Ovary (tissue), 10 donors: ENCODE results near the gene POU5F2. TPM values are rescaled to one million over a fixed set of nuclear protein-coding genes. Genes with fewer than 3 reads are reported as not detected.

Experiments
- DNase-seq, 5 donors: peaks; one replicate each; pipeline ENCODE4 v3.0.0-alpha.2; 2019 to 2020
- H3K27ac ChIP-seq, 2 donors: fragments of 200-600 bp; one replicate each; pipeline versions ENCODE4 v1.5.1 to v1.8.0; 2019 to 2022
- H3K27me3 ChIP-seq: fragments of 200-600 bp; one replicate; pipeline ENCODE4 v1.8.0; 2022
- H3K36me3 ChIP-seq: fragments of 200-600 bp; sonication (generic); one replicate; pipeline ENCODE4 v1.5.1; 2019
- H3K4me1 ChIP-seq: one replicate; pipeline ENCODE4 v1.8.1; 2013; ENCODE audit warnings: mild to moderate bottlenecking, moderate library complexity; ENCODE audit not compliant: insufficient read depth
- H3K4me3 ChIP-seq: fragments of 200-600 bp; sonication (generic); one replicate; pipeline ENCODE4 v1.5.1; 2017
- H3K9me3 ChIP-seq, 2 donors: fragments of 200-600 bp in 1 of 2; sonication (generic) in 1 of 2; one replicate each; pipeline versions ENCODE4 v1.5.1 to v1.8.1; 2013 to 2019; ENCODE audit warnings: mild to moderate bottlenecking in 1 of 2, moderate library complexity in 1 of 2
- CTCF ChIP-seq, 3 donors: fragments of 450-650 bp in 2 of 3; fragments of 200-600 bp in 1 of 3; IDR thresholded peaks; one replicate each; pipeline versions ENCODE4 v1.5.1 to v1.8.0; 2016 to 2022; ENCODE audit warnings: antibody characterized with exemption in 3 of 3, mild to moderate bottlenecking in 1 of 3
- EP300 ChIP-seq: sonication (generic); formaldehyde crosslinking; IDR thresholded peaks from one replicate; pipeline ENCODE4 v1.6.1; 2017; ENCODE audit warnings: antibody characterized with exemption
- POLR2A ChIP-seq: fragments of 450-650 bp; IDR thresholded peaks from one replicate; pipeline ENCODE4 v1.6.1; 2017; ENCODE audit warnings: antibody characterized with exemption, mild to moderate bottlenecking, moderate library complexity
- WGBS, 3 donors: extraction: QIAGEN DNeasy Blood & Tissue Kit in 1 of 3; methylation state at CpG; one replicate each; pipeline versions ENCODE4 v1.1.5 to v1.1.7; 2013 to 2017; 5-methylcytosine and 5-hydroxymethylcytosine counted together
- intact Hi-C, 4 donors: fragments of 100-400 bp; cut with DNase I; formaldehyde crosslinking; loops; one replicate each; pipeline versions ENCODE4 v1.11.0 to v1.15.1; 2022 to 2023
- long read RNA-seq, 3 donors: library from polyadenylated mRNA in 2 of 3; unstranded in 2 of 3; transcript quantifications; one replicate each; pipeline ENCODE4 v2.0.0 and lab custom pipeline, GENCODE V29; 2021 to 2026
- polyA plus RNA-seq, 2 donors: library from polyadenylated mRNA; stranded (reverse); fragments of 200-250 nt in 1 of 2; fragments of 350-450 nt in 1 of 2; fragmentation: Illumina TruSeq in 1 of 2; extraction: RNeasy Lipid Tissue Mini Kit (QIAGEN cat#74804) in 1 of 2; gene quantifications; one replicate each; pipeline ENCODE4 v1.2.3, GENCODE V29; 2013 to 2014
- total RNA-seq, 7 donors: library from RNA; depleted of rRNA in 2 of 7; stranded (reverse); fragments of >200 nt in 2 of 7; fragmentation: NEBNext Ultra II Directional in 3 of 7; extraction: Animal tissue kit (Norgen Biotek cat#: 25700) in 3 of 7; gene quantifications; one replicate each; pipeline versions ENCODE4 v1.1.0 to v1.2.4, GENCODE V29; 2016 to 2023
- donor health status: DM: no; HTN: no; CAD: no; lungs with moderate emphysema.
- donor health status: DM: no; HTN: no; CAD: no.
- donor health status: Bipolar disorder and iron deficiency.
- donor health status: DM: yes; HTN: yes; CAD: no.
- donor health status: DM: no; HTN: no; CAD: no.
- donor health status: DM: yes; HTN: yes; CAD: no.

POU5F2 gene
- total RNA-seq, result 1 to 10 TPM in 5 of 7 donors, under 1 TPM in 2; 0.69 to 3.0 (median 1.2) TPM
- under 1 TPM; 0.06 to 0.23 TPM for polyA plus RNA-seq
- long read RNA-seq, donor 1, result 0 reads
- long read RNA-seq, donor 2, full-length matches to known transcripts, result 1 of 1 reads
- long read RNA-seq, donor 2, partial matches to known transcripts, result 0 of 1 reads
- long read RNA-seq, donor 2, other reads (novel, unspliced or antisense), result 0 of 1 reads
- long read RNA-seq, donor 3, result 0 reads

GRCh38 chr5:93741136-93741811 lies at the start of gene POU5F2:
TSS of gene POU5F2 (minus strand) at chr5:93741600. CDS start at chr5:93741563, 37 bp downstream.
- Histone ChIP-seq H3K27me3 (no peaks in the 10 kb centered on the region), H3K36me3 (no peaks in the 10 kb centered on the region), H3K9me3 (no peaks in the 10 kb centered on the region), H3K4me1 (no peaks in the 10 kb centered on the region), H3K4me3 (no peak within 1 kb of the TSS), H3K27ac (no peak within 1 kb of the TSS)
- WGBS, 3 donors, result 96 to 97% (median 96%) methylated on average over 29 of the region's 29 CpGs
- peak in 1 of 5 donors; percentile 14 for DNase-seq
- TF ChIP-seq CTCF (IDR thresholded peaks at IDR 0.05) (no peak), EP300 (no peak), POLR2A (no peak)
- intact Hi-C loops, result loop anchor here in 1 of 4 donors (5.0 kb wide), 1 partner anchor 1134 kb away; no protein-coding TSS in a partner anchor

GRCh38 chr5:93790401-93790800 lies 49.0 kb upstream of the POU5F2 start:
- Histone ChIP-seq H3K36me3 (no peaks in the 10 kb centered on the region), H3K27me3 (no peaks in the 10 kb centered on the region), H3K4me1 (no peaks in the 10 kb centered on the region), H3K4me3 (no peak overlapping the region), H3K27ac (no peak overlapping the region), H3K9me3 (no peaks in the 10 kb centered on the region)
- no peak for DNase-seq
- intact Hi-C loops, result loop anchor here in 2 of 4 donors (10.0 kb wide), 2 partner anchors 196 to 206 kb away; partner anchors contain the start of genes NR2F1 (in 1 of the 2) and NR2F1-AS1 (in 1 of the 2)
- WGBS, 3 donors, result 91 to 95% (median 92%) methylated on average over 3 of the region's 3 CpGs
- TF ChIP-seq POLR2A (no peak), EP300 (no peak), CTCF (IDR thresholded peaks at IDR 0.05) (no peak)

GRCh38 chr5:93789173-93790067 lies 48.0 kb upstream of the POU5F2 start:
- no peak for DNase-seq
- WGBS, 3 donors, result 44 to 46% (median 45%) methylated on average over 5 of the region's 5 CpGs
- no peak overlapping the region for H3K4me3 ChIP-seq
- no peaks in the 10 kb centered on the region for H3K9me3 ChIP-seq
- no peaks in the 10 kb centered on the region for H3K36me3 ChIP-seq
- H3K27ac ChIP-seq, result no peak overlapping the region
- H3K4me1 ChIP-seq, result no peaks in the 10 kb centered on the region
- intact Hi-C loops, result loop anchor here in 2 of 4 donors (10.0 kb wide), 2 partner anchors 195 to 205 kb away; partner anchors contain the start of genes NR2F1 (in 1 of the 2) and NR2F1-AS1 (in 1 of the 2)
- H3K27me3 ChIP-seq, result no peaks in the 10 kb centered on the region
- TF ChIP-seq POLR2A (no peak), CTCF (IDR thresholded peaks at IDR 0.05) (no peak), EP300 (no peak)

GRCh38 chr5:93787598-93787997 lies 46.2 kb upstream of the POU5F2 start:
- TF ChIP-seq POLR2A (no peak), EP300 (no peak), CTCF (IDR thresholded peaks at IDR 0.05) (no peak)
- intact Hi-C loops, result no loop called here
- WGBS, 3 donors, result 47 to 59% (median 49%) methylated on average over 1 of the region's 1 CpG
- no peak overlapping the region for H3K4me3 ChIP-seq
- H3K9me3 ChIP-seq, result no peaks in the 10 kb centered on the region
- no peaks in the 10 kb centered on the region for H3K4me1 ChIP-seq
- H3K27ac ChIP-seq, result no peak overlapping the region
- no peaks in the 10 kb centered on the region for H3K36me3 ChIP-seq
- no peaks in the 10 kb centered on the region for H3K27me3 ChIP-seq
- DNase-seq, result no peak
